GM19238 (cell line): ENCODE measurements around the gene PLA2G6.
A peak's percentile ranks its signal among the peaks of the same experiment; 100 is the strongest.
"Not testable (repeated sequence)": the region's sequence is repeated elsewhere in the genome, so short reads cannot be mapped to it uniquely, and the experiment has no call there.

Experiments used
- DNase-seq: peaks from one replicate; pipeline ENCODE4 v3.0.0; 2011; ENCODE audit warnings: low spot score; ENCODE audit not compliant: insufficient read length

PLA2G6 gene

DNA sequence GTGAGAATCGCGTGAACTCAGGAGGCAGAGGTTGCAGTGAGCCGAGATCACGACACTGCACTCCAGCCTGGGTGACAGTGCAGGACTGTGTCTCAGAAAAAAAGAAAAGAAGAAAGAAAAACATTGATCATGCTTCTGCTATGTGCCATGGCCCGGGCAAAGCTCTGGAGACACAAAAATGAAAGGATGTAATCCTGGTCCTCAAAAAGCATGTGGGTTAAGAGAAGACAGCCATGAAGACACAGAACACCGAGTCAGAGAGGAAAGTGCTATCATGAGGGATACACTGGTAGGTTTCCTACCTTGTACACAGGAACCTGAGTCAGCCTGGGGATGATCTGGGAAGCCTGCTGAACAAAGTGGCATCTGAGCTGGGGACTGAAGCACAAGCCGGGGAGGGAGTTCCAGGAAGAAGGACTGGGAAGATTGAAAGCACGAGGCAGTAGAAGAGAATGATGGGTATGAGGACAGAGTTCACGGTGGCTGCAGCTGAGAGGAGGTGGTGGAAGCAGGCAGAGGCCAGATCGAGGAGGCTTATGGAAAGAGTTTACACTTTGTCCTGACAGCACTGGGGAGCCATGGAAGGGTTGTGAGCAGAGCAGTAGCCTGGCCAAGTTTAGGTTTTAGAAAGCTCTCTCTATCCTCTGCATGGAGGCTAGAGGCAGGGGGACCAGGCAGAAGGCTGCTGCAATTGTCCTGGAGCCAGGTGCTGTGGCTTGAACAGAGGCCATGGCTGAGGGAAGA is 10.3 kb upstream of the PLA2G6 start:
- no peak for DNase-seq

GRCh38 chr22:38191055-38191454 is 9.4 kb upstream of the PLA2G6 start:
- no peak for DNase-seq

GRCh38 chr22:38190581-38190980 is 9.0 kb upstream of the PLA2G6 start:
- DNase-seq: no peak

- DNase-seq: no peak
Observed at GRCh38 chr22:38189104-38189503, 7.5 kb upstream of the PLA2G6 start.

GRCh38 chr22:38187413-38188212 is 6.0 kb upstream of the PLA2G6 start:
- no peak for DNase-seq

- DNase-seq: no peak
Observed at GRCh38 chr22:38186429-38186828, 4.8 kb upstream of the PLA2G6 start.

DNA sequence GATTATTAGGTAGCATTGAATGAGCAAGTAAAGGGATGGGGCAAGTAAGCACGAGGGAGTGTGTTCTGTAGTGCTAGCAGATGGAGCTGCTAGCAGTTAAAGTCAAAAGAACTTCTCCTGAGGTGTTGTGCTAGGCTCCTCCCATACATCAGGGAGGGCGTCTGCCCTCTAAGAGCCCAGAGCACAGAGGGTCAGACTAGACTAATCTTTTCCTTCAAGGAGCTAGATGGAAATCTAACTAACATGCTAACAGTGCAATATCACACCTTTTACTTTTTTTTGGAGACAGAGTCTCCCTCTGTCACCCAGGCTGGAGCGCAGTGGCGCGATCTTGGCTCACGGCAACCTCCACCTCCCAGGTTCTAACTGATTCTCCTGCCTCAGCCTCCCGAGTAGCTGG is 3.2 kb upstream of the PLA2G6 start:
- no peak for DNase-seq

GRCh38 chr22:38180841-38181452 is 683 bp downstream of the PLA2G6 start:
- DNase-seq: no peak

DNA sequence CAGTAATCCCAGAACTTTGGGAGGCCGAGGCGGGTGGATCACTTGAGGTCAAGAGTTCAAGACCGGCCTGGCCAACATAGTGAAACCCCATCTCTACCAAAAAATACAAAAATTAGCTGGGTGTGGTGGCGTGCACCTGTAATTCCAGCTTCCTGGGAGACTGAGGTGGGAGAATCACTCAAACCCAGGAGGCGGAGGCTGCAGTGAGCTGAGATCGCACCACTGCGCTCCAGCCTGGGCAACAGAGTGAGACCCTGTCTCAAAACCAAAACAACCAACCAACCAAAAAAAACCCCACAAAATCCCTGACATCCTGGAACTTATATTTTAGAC is 3.1 kb downstream of the PLA2G6 start:
- DNase-seq: not testable (repeated sequence)

DNA sequence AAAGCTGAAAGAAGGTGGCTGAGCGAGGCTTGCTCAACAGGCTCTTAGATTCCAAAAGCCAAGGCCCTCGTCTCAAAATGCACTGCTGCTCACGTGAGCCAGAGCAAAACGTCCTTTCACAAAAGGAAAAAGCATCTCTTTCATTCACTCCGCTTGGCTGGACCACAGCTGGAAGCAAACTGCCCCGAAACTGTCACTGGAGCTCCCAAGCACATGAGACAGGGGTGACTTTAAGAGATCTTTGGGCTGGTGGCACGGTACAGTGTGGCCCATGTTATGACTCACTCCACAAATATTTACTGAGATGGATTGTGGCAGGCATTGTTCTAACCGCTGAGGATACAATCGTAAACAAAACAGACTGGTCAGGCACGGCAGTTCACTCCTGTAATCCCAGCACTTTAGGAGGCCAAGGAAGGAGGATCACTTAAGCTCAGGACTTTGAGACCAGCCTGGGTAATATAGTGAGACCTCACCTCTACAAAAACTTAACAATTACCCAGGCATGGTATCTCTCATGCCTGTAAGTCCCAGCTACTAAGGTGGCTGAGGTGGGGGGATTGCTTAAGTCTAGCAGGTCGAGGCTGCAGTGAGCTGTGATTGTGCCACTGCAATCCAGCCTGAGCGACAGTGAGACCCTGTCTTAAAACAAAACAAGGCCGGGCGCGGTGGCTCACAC is 3.6 kb downstream of the PLA2G6 start:
- no peak for DNase-seq

DNA sequence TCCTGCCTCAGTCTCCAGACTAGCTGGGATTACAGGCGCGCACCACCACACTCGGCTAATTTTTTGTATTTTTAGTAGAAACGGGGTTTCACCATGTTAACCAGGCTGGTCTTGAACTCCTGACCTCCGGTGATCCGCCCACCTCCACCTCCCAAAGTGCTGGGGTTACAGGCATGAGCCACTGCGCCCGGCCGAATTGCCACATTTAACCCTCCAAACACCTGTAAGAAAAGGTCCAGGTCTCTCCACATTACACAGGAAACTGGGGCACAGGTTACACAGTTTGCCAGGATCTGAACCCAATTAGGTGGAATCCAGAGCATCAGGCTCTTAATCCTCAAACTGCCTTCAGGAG is 4.1 kb downstream of the PLA2G6 start:
- not testable (repeated sequence) for DNase-seq

GRCh38 chr22:38177044-38177443 is 4.6 kb downstream of the PLA2G6 start:
- no peak for DNase-seq

- peak; percentile 45 for DNase-seq
Observed at GRCh38 chr22:38176170-38176741, 5.4 kb downstream of the PLA2G6 start.

DNA sequence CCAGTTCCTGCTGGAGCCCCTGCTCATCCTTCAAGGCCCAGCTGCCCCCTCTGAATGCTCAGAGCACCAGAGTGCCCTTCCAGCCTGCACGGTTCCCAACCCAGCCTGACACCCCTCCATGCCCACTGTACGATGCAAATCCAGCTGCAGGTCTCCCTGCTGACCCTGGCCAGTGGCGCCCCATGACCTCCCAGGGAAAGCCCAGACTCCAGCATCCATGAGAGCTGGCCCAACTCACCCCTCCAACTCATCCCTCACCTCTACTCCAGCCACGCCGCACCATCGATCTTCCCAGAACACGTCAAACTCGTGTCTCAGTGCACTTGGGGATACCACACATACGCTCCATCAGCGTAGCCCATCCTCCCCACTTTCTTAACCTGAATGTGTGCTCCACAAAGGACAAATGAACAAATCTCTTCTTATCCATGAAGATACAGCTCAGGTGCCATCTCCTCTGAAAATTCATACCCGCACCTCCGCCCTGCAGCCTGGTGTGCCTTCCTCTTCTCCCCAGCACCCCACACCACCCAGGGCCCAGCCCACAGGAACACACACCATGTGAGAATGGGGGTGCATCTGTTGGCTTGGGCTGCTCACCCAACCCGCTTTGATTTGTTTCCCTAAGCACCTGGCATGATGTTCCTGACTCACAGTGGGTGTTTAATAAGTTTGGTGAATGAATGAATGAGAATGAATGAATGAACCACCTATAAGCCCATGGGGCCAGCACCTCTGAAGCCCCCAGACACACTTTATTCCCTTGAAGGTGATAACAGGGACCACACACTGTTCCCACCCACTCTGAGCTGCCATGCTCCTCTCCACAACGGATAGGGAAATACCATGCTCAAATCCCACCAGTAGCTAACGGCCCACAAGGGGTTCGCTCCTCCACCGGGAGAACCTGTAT is 6.2 kb downstream of the PLA2G6 start:
- no peak for DNase-seq

DNA sequence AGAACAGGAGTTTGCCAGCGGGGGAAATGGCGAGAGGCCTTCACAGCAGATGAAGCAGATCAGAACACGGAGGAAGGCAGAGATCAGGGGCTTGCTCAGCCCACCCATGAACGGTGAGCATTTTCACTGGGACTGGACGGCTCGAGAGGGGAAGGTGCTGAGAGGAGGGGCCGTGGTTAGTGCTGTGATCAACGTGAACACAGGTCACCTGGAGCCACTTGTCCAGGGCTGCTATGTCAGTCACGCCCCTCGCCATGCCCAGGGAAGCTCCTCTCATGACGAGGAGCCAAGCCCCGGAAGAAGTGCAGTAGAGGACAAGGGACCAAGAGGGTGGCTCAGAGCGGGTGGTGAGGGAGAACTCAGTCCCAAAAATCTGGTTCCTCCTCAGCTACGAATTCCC is 7.0 kb downstream of the PLA2G6 start:
- DNase-seq: no peak

DNA sequence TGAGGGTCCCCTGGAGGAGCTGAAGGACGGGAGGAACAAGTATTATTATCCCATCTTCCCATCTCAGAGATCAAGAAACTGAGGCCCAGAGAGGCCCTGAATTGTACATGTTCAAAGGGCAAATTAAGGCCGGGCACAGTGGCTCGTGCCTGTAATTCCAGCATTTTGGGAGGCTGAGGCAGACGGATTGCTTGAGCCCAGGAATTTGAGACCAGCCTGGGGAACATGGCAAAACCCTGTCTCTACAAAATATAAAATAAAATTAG is 8.1 kb downstream of the PLA2G6 start:
- no peak for DNase-seq

DNA sequence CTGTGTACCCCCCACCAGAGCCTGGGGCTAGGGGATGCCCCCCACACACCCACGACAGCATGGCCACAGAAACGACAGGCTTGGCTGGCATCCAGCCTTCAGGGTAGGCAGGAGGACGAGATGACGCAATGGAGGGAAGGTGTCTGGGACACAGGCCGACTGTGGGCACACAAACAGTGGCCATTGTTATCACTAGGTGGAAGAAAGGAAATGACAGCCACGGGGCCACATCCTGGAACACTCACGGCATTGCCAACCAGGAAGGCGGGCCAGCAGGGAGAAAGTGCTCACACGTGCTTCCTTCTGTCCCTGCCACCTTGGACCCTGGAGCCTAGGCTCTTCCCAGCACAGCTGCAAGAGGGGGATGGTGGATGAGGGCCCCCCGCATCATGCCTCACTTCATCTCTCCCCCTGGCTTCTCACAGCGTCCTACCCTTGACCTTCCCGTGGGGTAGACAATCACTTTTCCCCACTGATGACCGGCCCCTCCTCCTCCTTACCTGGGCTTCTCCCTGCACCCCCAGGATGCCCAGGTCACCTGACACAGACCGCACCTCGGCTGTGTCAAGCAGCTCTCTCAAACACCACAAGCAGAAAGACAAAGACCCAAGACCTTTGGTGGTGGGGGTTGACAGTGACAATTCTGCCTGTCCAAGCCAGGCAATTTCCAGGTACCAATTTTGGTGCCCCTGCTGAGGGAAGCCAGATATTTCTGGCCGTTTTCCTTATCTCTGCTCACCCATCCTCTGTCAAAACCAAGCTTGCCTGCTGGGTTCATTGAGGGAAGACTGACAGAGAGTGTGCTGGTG is 8.6 kb downstream of the PLA2G6 start:
- DNase-seq: no peak

- DNase-seq: no peak
Observed at GRCh38 chr22:38171927-38172831, 9.5 kb downstream of the PLA2G6 start.

- no peak for DNase-seq
Observed at GRCh38 chr22:38170469-38170868, 11.2 kb downstream of the PLA2G6 start.
